K562 (cell line): Measurements from ENCODE around the gene VWA3B. TPM values are rescaled to one million over a fixed set of nuclear protein-coding genes. Genes with fewer than 3 reads are reported as not detected.

Experiments used
- ATAC-seq: fragments of 200-7000 bp; cut with Tn5 transposase; 3 replicates; pipeline ENCODE4 v1.9.1; 2020; ENCODE audit warnings: moderate library complexity
- BruUV-seq: library from RNA; stranded (reverse); fragments of 400-500 nt; replicated peaks from 2 replicates; lab custom pipeline; 2021; lab: Mats Ljungman, UMichigan
- CTCF ChIA-PET: fragments of 300-600 bp; formaldehyde crosslinking; extraction: SDS; loops from one replicate; lab custom pipeline; 2021; ENCODE audit warnings: low intra/inter-chr PET ratio; lab: Yijun Ruan, JAX
- POLR2A ChIA-PET: fragments of 300-600, 350-650 bp; sonication (Branson Sonifier 250); formaldehyde crosslinking; extraction: SDS; loops from one replicate; lab custom pipeline; 2021; ENCODE audit warnings: antibody characterized with exemption, inconsistent platforms; lab: Yijun Ruan, JAX
- DNase-seq, 4 experiments: peaks; one replicate each; pipeline versions ENCODE4 v3.0.0 to v3.0.0-alpha.2; 2011 to 2018; ENCODE audit warnings: low spot score in 3 of 4, mixed read lengths in 3 of 4; ENCODE audit errors: extremely low read depth in 1 of 4
- FAIRE-seq: peaks from 2 replicates; lab custom pipeline; 2011; peaks lifted over from hg19 to GRCh38; lab: Jason Lieb, UNC
- H2AFZ ChIP-seq: 2 replicates; pipeline ENCODE4 v1.6.0; 2011; ENCODE audit warnings: low read depth, low read length, control low read depth, inconsistent platforms
- H3K27ac ChIP-seq: fragments of 200-600 bp; 3 replicates; pipeline ENCODE4 v1.8.0; 2011; ENCODE audit warnings: low read depth, mild to moderate bottlenecking, control low read depth, inconsistent platforms, low read length, moderate library complexity, mixed read lengths; ENCODE audit errors: extremely low read depth
- H3K27me3 ChIP-seq, 2 experiments: fragments of 300-600 bp in 1 of 2; 2 replicates in 1 of 2; 3 replicates in 1 of 2; pipeline versions ENCODE4 v1.6.0 to v1.8.0; 2011; ENCODE audit warnings: inconsistent platforms in 2 of 2, low read length in 2 of 2, mild to moderate bottlenecking in 1 of 2, mixed read lengths in 1 of 2, moderate library complexity in 1 of 2; ENCODE audit not compliant: control insufficient read depth in 2 of 2, insufficient read depth in 2 of 2
- H3K36me3 ChIP-seq: fragments of 300-600 bp; 3 replicates; pipeline ENCODE4 v1.8.0; 2011; ENCODE audit warnings: mild to moderate bottlenecking, low read length, inconsistent platforms; ENCODE audit not compliant: control insufficient read depth, insufficient read depth
- H3K4me1 ChIP-seq, 2 experiments: fragments of 200-600 bp in 1 of 2; replicated peaks in 1 of 2; 2 replicates in 1 of 2; 3 replicates in 1 of 2; pipeline versions ENCODE4 v1.5.1 to v1.8.0; 2011; ENCODE audit warnings: inconsistent platforms in 2 of 2, low read length in 2 of 2, mild to moderate bottlenecking in 1 of 2, mixed read lengths in 1 of 2, moderate library complexity in 1 of 2; ENCODE audit not compliant: control insufficient read depth in 2 of 2, insufficient read depth in 2 of 2
- H3K4me2 ChIP-seq: 2 replicates; pipeline ENCODE4 v1.6.1; 2011; ENCODE audit warnings: low read length, control low read depth, inconsistent platforms, mixed read lengths; ENCODE audit not compliant: insufficient read depth
- H3K4me3 ChIP-seq: fragments of 200-600 bp; sonication (generic), shearing (Covaris generic); 2 replicates; pipeline ENCODE4 v1.5.1; 2016; ENCODE audit warnings: control low read depth, inconsistent platforms
- H3K79me2 ChIP-seq: fragments of 200-600 bp; 3 replicates; pipeline ENCODE4 v1.8.0; 2011; ENCODE audit warnings: low read length, inconsistent platforms; ENCODE audit not compliant: control insufficient read depth, insufficient read depth
- H3K9ac ChIP-seq, 2 experiments: 2 replicates each; pipeline versions ENCODE4 v1.6.0 to v1.6.1; 2011; ENCODE audit warnings: low read depth in 2 of 2, low read length in 2 of 2, control low read depth in 1 of 2, inconsistent platforms in 1 of 2, mild to moderate bottlenecking in 1 of 2, mixed read lengths in 1 of 2; ENCODE audit not compliant: insufficient read depth in 1 of 2
- H3K9me1 ChIP-seq: one replicate; pipeline ENCODE4 v1.6.0; 2011; ENCODE audit warnings: inconsistent platforms, mild to moderate bottlenecking, low read length, moderate library complexity; ENCODE audit not compliant: control insufficient read depth, insufficient read depth
- H3K9me3 ChIP-seq: replicated peaks from 2 replicates; pipeline ENCODE4 v1.5.1; 2011; ENCODE audit warnings: low read depth, low read length, inconsistent platforms; ENCODE audit not compliant: control insufficient read depth, insufficient read depth
- H4K20me1 ChIP-seq: replicated peaks from 2 replicates; pipeline ENCODE4 v1.6.1; 2011; ENCODE audit warnings: low read length, inconsistent platforms, mixed read lengths; ENCODE audit not compliant: control insufficient read depth, insufficient read depth
- CHCHD3 ChIP-seq: fragments of 250-450 bp; sonication (Bioruptor Pico); IDR thresholded peaks from 2 replicates; pipeline ENCODE4 v2.1.2; 2022; ENCODE audit warnings: mild to moderate bottlenecking
- ERF ChIP-seq: fragments of 450-650 bp; formaldehyde crosslinking; IDR thresholded peaks from 2 replicates; pipeline ENCODE4 v1.4.0; 2020; ENCODE audit warnings: mild to moderate bottlenecking, mixed read lengths
- LEF1 ChIP-seq: fragments of 450-650 bp; IDR thresholded peaks from 2 replicates; pipeline ENCODE4 v1.6.1; 2016; ENCODE audit warnings: mild to moderate bottlenecking
- MCM3 ChIP-seq: fragments of 450-650 bp; IDR thresholded peaks from 2 replicates; pipeline ENCODE4 v1.6.1; 2016
- NR4A1 ChIP-seq, 2 experiments: fragments of 250-450 bp in 1 of 2; fragments of 450-650 bp in 1 of 2; sonication (Bioruptor Pico) in 1 of 2; IDR thresholded peaks; 2 replicates each; pipeline versions ENCODE4 v1.4.0 to v1.6.1; 2016 to 2020; ENCODE audit warnings: mild to moderate bottlenecking in 2 of 2, missing compliant biosample characterization in 1 of 2, missing genetic modification characterization in 1 of 2, moderate library complexity in 1 of 2
- POLR2AphosphoS5 ChIP-seq: IDR thresholded peaks from 2 replicates; pipeline ENCODE4 v1.6.1; 2011; ENCODE audit warnings: mild to moderate bottlenecking, low read depth, low read length, moderate library complexity; ENCODE audit not compliant: control insufficient read depth, insufficient read depth
- POLR2G ChIP-seq: fragments of 200-400 bp; formaldehyde crosslinking; IDR thresholded peaks from 2 replicates; pipeline ENCODE4 v1.6.1; 2017; ENCODE audit warnings: low read depth, mild to moderate bottlenecking, antibody characterized with exemption, low read length, moderate library complexity
- PRPF4 ChIP-seq: fragments of 200-400 bp; formaldehyde crosslinking; IDR thresholded peaks from one replicate; pipeline ENCODE4 v1.6.1; 2017; ENCODE audit warnings: low read length, low read depth, mild to moderate bottlenecking; ENCODE audit not compliant: insufficient read depth, poor library complexity, severe bottlenecking
- RAD21 ChIP-seq, 2 experiments: fragments of 250-450 bp in 1 of 2; fragments of 450-650 bp in 1 of 2; sonication (Bioruptor Pico) in 1 of 2; formaldehyde crosslinking in 1 of 2; IDR thresholded peaks in 1 of 2; conservative IDR thresholded peaks in 1 of 2; 2 replicates each; pipeline versions ENCODE4 v1.4.0 to v1.8.0; 2020 to 2022; ENCODE audit warnings: mild to moderate bottlenecking in 2 of 2, moderate library complexity in 1 of 2
- RHOXF2B ChIP-seq: fragments of 250-450 bp; sonication (Bioruptor Pico); conservative IDR thresholded peaks from 2 replicates; pipeline ENCODE4 v1.5.1; 2021
- SMARCC2 ChIP-seq: fragments of 450-650 bp; IDR thresholded peaks from 2 replicates; pipeline ENCODE4 v1.6.1; 2017; ENCODE audit warnings: antibody characterized with exemption, moderate library complexity, mild to moderate bottlenecking, low read depth
- SUPT5H ChIP-seq: fragments of 450-650 bp; IDR thresholded peaks from 2 replicates; pipeline ENCODE4 v1.6.1; 2016
- ZNF143 ChIP-seq: sonication (generic); formaldehyde crosslinking; IDR thresholded peaks from 2 replicates; pipeline ENCODE4 v1.9.0; 2022; ENCODE audit warnings: mild to moderate bottlenecking, missing genetic modification reagents
- ZNF384 ChIP-seq: IDR thresholded peaks from 2 replicates; pipeline ENCODE4 v1.6.1; 2012; ENCODE audit warnings: low read depth, low read length, improper control_type of control experiment
- WGBS: fragments of 100-300 bp; shearing (Covaris generic); methylation state at CpG from one replicate; pipeline ENCODE4 v1.1.6; 2016; ENCODE audit warnings: low coverage, mixed read lengths; ENCODE audit not compliant: insufficient coverage; ENCODE audit errors: missing lambda C conversion rate; 5-methylcytosine and 5-hydroxymethylcytosine counted together
- in situ Hi-C: fragments of 300-500 bp; cut with MboI; formaldehyde crosslinking; loops from 4 replicates; pipeline ENCODE4 v1.15.0; 2018; ENCODE audit warnings: inconsistent platforms, mixed read lengths
- intact Hi-C: fragments of 100-400 bp; cut with micrococcal nuclease; formaldehyde crosslinking; loops from 2 replicates; pipeline ENCODE4 v1.14.2; 2022
- polyA plus RNA-seq, 8 experiments: library from polyadenylated mRNA; depleted of rRNA in 4 of 8; stranded (reverse) in 5 of 8; unstranded in 3 of 8; fragments of >200 nt; fragmentation: Nextera tagmentation in 2 of 8; fragmentation: Illumina TruSeq in 1 of 8; extraction: Ambion mirVana in 2 of 8; extraction: Trizol in 1 of 8; gene quantifications; 2 replicates each; pipeline versions ENCODE4 v1.2.1 to v1.2.3, GENCODE V29; 2011 to 2014; ENCODE audit warnings: inconsistent platforms in 1 of 8, missing spikeins in 1 of 8
- total RNA-seq, 7 experiments: library from RNA; depleted of rRNA in 6 of 7; stranded (reverse); fragments of >200 nt in 6 of 7; fragmentation: Illumina TruSeq in 2 of 7; extraction: Trizol in 2 of 7; gene quantifications; 2 replicates each; pipeline versions ENCODE4 v1.2.1 to v1.2.3, GENCODE V29; 2011 to 2021; ENCODE audit warnings: low replicate concordance in 1 of 7
- TF ChIP-seq, protein P1 (sequence below): fragments of 250-450 bp; sonication (Bioruptor Pico); IDR thresholded peaks from 2 replicates; pipeline ENCODE4 v1.5.0; 2020; ENCODE audit warnings: mild to moderate bottlenecking, borderline replicate concordance
- TF ChIP-seq, protein P2 (sequence below), 2 experiments: fragments of 450-650 bp; conservative IDR thresholded peaks; 2 replicates each; pipeline ENCODE4 v1.6.1; 2017; ENCODE audit warnings: mild to moderate bottlenecking in 2 of 2, moderate library complexity in 2 of 2
- TF ChIP-seq, protein P3 (sequence below): fragments of 450-650 bp; IDR thresholded peaks from 2 replicates; pipeline ENCODE4 v1.7.1; 2018; ENCODE audit warnings: mild to moderate bottlenecking, low read depth; ENCODE audit not compliant: partially characterized antibody

VWA3B gene
- total and polyA plus RNA-seq, 9 of the 15 experiments (the other 6 are each of a cell fraction or from before 2014, with no cell fraction given): not detected

DNA sequence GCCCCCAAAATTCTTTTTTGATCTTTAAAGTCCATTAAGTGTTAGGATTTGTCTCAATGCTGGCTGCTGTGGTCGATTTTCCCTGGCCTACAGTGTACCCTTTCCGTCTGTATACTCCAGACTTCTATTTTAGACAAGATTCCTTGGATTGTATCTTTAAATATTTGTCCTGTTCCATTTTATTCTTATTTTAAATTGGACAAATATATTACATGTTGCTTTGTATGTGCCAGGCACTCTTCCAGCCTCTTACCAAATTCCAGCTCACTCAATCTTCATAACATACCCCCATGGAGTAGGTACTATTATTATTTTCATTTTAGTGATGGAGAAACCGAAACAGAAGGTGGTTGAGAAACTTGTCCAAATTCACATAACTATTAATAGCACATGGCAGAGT, 58.1 kb downstream of the VWA3B start:
- POLR2A ChIA-PET: no interaction called here
- no peaks in the 10 kb centered on the region for H3K36me3 ChIP-seq
- CTCF ChIA-PET: no interaction called here
- H3K4me2 ChIP-seq: no peak overlapping the region
- FAIRE-seq (no peak), DNase-seq (no peak), ATAC-seq (no peak)
- H3K9ac ChIP-seq: no peak overlapping the region
- no peaks in the 10 kb centered on the region for H4K20me1 ChIP-seq
- no peaks in the 10 kb centered on the region for H3K79me2 ChIP-seq
- H3K27ac ChIP-seq: no peak overlapping the region
- in situ Hi-C loops (no loop called here), intact Hi-C loops (no loop called here)
- no peaks in the 10 kb centered on the region for H3K9me1 ChIP-seq
- TF ChIP-seq, protein P1, sequence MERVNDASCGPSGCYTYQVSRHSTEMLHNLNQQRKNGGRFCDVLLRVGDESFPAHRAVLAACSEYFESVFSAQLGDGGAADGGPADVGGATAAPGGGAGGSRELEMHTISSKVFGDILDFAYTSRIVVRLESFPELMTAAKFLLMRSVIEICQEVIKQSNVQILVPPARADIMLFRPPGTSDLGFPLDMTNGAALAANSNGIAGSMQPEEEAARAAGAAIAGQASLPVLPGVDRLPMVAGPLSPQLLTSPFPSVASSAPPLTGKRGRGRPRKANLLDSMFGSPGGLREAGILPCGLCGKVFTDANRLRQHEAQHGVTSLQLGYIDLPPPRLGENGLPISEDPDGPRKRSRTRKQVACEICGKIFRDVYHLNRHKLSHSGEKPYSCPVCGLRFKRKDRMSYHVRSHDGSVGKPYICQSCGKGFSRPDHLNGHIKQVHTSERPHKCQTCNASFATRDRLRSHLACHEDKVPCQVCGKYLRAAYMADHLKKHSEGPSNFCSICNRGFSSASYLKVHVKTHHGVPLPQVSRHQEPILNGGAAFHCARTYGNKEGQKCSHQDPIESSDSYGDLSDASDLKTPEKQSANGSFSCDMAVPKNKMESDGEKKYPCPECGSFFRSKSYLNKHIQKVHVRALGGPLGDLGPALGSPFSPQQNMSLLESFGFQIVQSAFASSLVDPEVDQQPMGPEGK (CRISPR knock-in tag): no peak
- TF ChIP-seq NR4A1 (CRISPR knock-in tag; IDR thresholded peaks at IDR 0.05) (no peak), NR4A1 (tag; IDR thresholded peaks at IDR 0.05) (no peak), ZNF143 (CRISPR knock-in tag) (no peak), PRPF4 (no peak), SUPT5H (no peak), CHCHD3 (no peak), LEF1 (no peak), POLR2AphosphoS5 (no peak), MCM3 (no peak), SMARCC2 (no peak), RAD21 (CRISPR knock-in tag; conservative IDR thresholded peaks at IDR 0.05 in 1 of 2, IDR thresholded peaks at IDR 0.05 in 1 of 2) (no peak), ZNF384 (no peak), ERF (no peak), POLR2G (no peak), RHOXF2B (CRISPR knock-in tag) (no peak)
- TF ChIP-seq, protein P2, sequence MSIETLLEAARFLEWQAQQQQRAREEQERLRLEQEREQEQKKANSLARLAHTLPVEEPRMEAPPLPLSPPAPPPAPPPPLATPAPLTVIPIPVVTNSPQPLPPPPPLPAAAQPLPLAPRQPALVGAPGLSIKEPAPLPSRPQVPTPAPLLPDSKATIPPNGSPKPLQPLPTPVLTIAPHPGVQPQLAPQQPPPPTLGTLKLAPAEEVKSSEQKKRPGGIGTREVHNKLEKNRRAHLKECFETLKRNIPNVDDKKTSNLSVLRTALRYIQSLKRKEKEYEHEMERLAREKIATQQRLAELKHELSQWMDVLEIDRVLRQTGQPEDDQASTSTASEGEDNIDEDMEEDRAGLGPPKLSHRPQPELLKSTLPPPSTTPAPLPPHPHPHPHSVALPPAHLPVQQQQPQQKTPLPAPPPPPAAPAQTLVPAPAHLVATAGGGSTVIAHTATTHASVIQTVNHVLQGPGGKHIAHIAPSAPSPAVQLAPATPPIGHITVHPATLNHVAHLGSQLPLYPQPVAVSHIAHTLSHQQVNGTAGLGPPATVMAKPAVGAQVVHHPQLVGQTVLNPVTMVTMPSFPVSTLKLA (conservative IDR thresholded peaks at IDR 0.05): no peak
- TF ChIP-seq, protein P3, sequence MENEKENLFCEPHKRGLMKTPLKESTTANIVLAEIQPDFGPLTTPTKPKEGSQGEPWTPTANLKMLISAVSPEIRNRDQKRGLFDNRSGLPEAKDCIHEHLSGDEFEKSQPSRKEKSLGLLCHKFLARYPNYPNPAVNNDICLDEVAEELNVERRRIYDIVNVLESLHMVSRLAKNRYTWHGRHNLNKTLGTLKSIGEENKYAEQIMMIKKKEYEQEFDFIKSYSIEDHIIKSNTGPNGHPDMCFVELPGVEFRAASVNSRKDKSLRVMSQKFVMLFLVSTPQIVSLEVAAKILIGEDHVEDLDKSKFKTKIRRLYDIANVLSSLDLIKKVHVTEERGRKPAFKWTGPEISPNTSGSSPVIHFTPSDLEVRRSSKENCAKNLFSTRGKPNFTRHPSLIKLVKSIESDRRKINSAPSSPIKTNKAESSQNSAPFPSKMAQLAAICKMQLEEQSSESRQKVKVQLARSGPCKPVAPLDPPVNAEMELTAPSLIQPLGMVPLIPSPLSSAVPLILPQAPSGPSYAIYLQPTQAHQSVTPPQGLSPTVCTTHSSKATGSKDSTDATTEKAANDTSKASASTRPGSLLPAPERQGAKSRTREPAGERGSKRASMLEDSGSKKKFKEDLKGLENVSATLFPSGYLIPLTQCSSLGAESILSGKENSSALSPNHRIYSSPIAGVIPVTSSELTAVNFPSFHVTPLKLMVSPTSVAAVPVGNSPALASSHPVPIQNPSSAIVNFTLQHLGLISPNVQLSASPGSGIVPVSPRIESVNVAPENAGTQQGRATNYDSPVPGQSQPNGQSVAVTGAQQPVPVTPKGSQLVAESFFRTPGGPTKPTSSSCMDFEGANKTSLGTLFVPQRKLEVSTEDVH: no peak
- 3% methylated on average over 3 of the region's 3 CpGs for WGBS
- H3K9me3 ChIP-seq: no peaks in the 10 kb centered on the region
- no TSS peak for BruUV-seq
- no peak overlapping the region for H3K4me3 ChIP-seq
- H3K4me1 ChIP-seq: no peaks in the 10 kb centered on the region
- peaks cover 0 to 3% of the 10 kb centered on the region in 2 experiments; a peak in 1 of 5 replicates for H3K27me3 ChIP-seq
- H2AFZ ChIP-seq: no peak overlapping the region
